ENCODE results near the gene NLRP10. TPM values are rescaled to one million over a fixed set of nuclear protein-coding genes. Genes with fewer than 3 reads are reported as not detected.

NLRP10 gene
- total and polyA plus RNA-seq, 2 donors (not counting 1 experiment from before 2014, with no cell fraction given): 4.8 to 9.6 TPM

- H4K20me1 ChIP-seq (ENCODE audit: control insufficient read depth, extremely low read depth, insufficient read depth, low read length): no peaks in the 10 kb centered on the region
- H3K4me2 ChIP-seq (ENCODE audit: extremely low read depth, insufficient read depth, low read length): peak overlapping the region; percentile 44
- TF ChIP-seq CTCF (conservative IDR thresholded peaks at IDR 0.05 in 1 of 2, IDR thresholded peaks at IDR 0.05 in 1 of 2; ENCODE audit: low read depth in 1 of 2, low read length in 2 of 2) (no peak), EZH2 (IDR thresholded peaks at IDR 0.05; ENCODE audit: low read length, missing control alignments) (no peak)
- no peak overlapping the region for H3K4me3 ChIP-seq (replicated peaks in 1 of 4; ENCODE audit: control extremely low read depth in 1 of 4, insufficient read depth in 1 of 4, low read depth in 3 of 4, low read length in 4 of 4)
- H3K27ac ChIP-seq (ENCODE audit: insufficient read depth, low read length): peak overlapping the region; percentile 85
- H3K36me3 ChIP-seq (ENCODE audit: control insufficient read depth, insufficient read depth, low read length): no peaks in the 10 kb centered on the region
- no peaks in the 10 kb centered on the region for H3K27me3 ChIP-seq (ENCODE audit: control insufficient read depth, insufficient read depth, low read length)
- peak overlapping the region; percentile 21 for H3K9ac ChIP-seq (ENCODE audit: insufficient read depth, low read length)
- DNase-seq (ENCODE audit: low read depth in 2 of 2): peak; percentile 75 to 79
- peaks cover 19% of the 10 kb centered on the region for H3K4me1 ChIP-seq (ENCODE audit: control insufficient read depth, extremely low read depth, insufficient read depth, low read length)
- H2AFZ ChIP-seq (ENCODE audit: low read length): peak overlapping the region; percentile 6
- H3K9me3 ChIP-seq (ENCODE audit: control insufficient read depth, insufficient read depth, low read depth, low read length): no peaks in the 10 kb centered on the region
- no peaks in the 10 kb centered on the region for H3K79me2 ChIP-seq (ENCODE audit: control insufficient read depth, insufficient read depth, low read length)
Measured at GRCh38 chr11:7964873-7965272, 374 bp downstream of the NLRP10 start.

- Histone ChIP-seq H3K9ac (ENCODE audit: insufficient read depth, low read length) (no peak overlapping the region), H4K20me1 (ENCODE audit: control insufficient read depth, extremely low read depth, insufficient read depth, low read length) (no peaks in the 10 kb centered on the region), H3K4me1 (ENCODE audit: control insufficient read depth, extremely low read depth, insufficient read depth, low read length) (peaks cover 19% of the 10 kb centered on the region), H3K79me2 (ENCODE audit: control insufficient read depth, insufficient read depth, low read length) (no peaks in the 10 kb centered on the region), H3K4me2 (ENCODE audit: extremely low read depth, insufficient read depth, low read length) (peak overlapping the region; percentile 23), H3K27ac (ENCODE audit: insufficient read depth, low read length) (peak overlapping the region; percentile 85), H2AFZ (ENCODE audit: low read length) (no peak overlapping the region), H3K9me3 (ENCODE audit: control insufficient read depth, insufficient read depth, low read depth, low read length) (no peaks in the 10 kb centered on the region), H3K36me3 (ENCODE audit: control insufficient read depth, insufficient read depth, low read length) (no peaks in the 10 kb centered on the region), H3K27me3 (ENCODE audit: control insufficient read depth, insufficient read depth, low read length) (no peaks in the 10 kb centered on the region), H3K4me3 (replicated peaks in 1 of 4; ENCODE audit: control extremely low read depth in 1 of 4, insufficient read depth in 1 of 4, low read depth in 3 of 4, low read length in 4 of 4) (no peak overlapping the region)
- no peak for DNase-seq (ENCODE audit: low read depth in 2 of 2)
- TF ChIP-seq EZH2 (IDR thresholded peaks at IDR 0.05; ENCODE audit: low read length, missing control alignments) (no peak), CTCF (conservative IDR thresholded peaks at IDR 0.05 in 1 of 2, IDR thresholded peaks at IDR 0.05 in 1 of 2; ENCODE audit: low read depth in 1 of 2, low read length in 2 of 2) (no peak)
Measured at GRCh38 chr11:7964261-7964660, 986 bp downstream of the NLRP10 start.

- Histone ChIP-seq H3K36me3 (ENCODE audit: control insufficient read depth, insufficient read depth, low read length) (no peaks in the 10 kb centered on the region), H3K79me2 (ENCODE audit: control insufficient read depth, insufficient read depth, low read length) (no peaks in the 10 kb centered on the region), H3K4me1 (ENCODE audit: control insufficient read depth, extremely low read depth, insufficient read depth, low read length) (no peaks in the 10 kb centered on the region)
Measured at GRCh38 chr11:7955191-7955590, 10.1 kb downstream of the NLRP10 start.

More at GRCh38 chr11:7955191-7955590, 10.1 kb downstream of the NLRP10 start:
- Histone ChIP-seq H3K4me2 (ENCODE audit: extremely low read depth, insufficient read depth, low read length) (no peak overlapping the region), H3K4me3 (replicated peaks in 1 of 4; ENCODE audit: control extremely low read depth in 1 of 4, insufficient read depth in 1 of 4, low read depth in 3 of 4, low read length in 4 of 4) (no peak overlapping the region), H4K20me1 (ENCODE audit: control insufficient read depth, extremely low read depth, insufficient read depth, low read length) (no peaks in the 10 kb centered on the region), H3K27me3 (ENCODE audit: control insufficient read depth, insufficient read depth, low read length) (no peaks in the 10 kb centered on the region), H3K27ac (ENCODE audit: insufficient read depth, low read length) (no peak overlapping the region), H3K9ac (ENCODE audit: insufficient read depth, low read length) (no peak overlapping the region), H2AFZ (ENCODE audit: low read length) (no peak overlapping the region), H3K9me3 (ENCODE audit: control insufficient read depth, insufficient read depth, low read depth, low read length) (no peaks in the 10 kb centered on the region)
- DNase-seq (ENCODE audit: low read depth in 2 of 2): no peak
- TF ChIP-seq CTCF (conservative IDR thresholded peaks at IDR 0.05 in 1 of 2, IDR thresholded peaks at IDR 0.05 in 1 of 2; ENCODE audit: low read depth in 1 of 2, low read length in 2 of 2) (no peak), EZH2 (IDR thresholded peaks at IDR 0.05; ENCODE audit: low read length, missing control alignments) (no peak)

Measured in fibroblast of lung (primary cell).